K562 (cell line): ENCODE results near the gene ZNF407. TPM values are rescaled to one million over a fixed set of nuclear protein-coding genes. Genes with fewer than 3 reads are reported as not detected.
A peak's percentile ranks its signal among the peaks of the same experiment; 100 is the strongest.

ENCODE experiments used
- ATAC-seq: fragments of 200-7000 bp; cut with Tn5 transposase; 3 replicates; pipeline ENCODE4 v1.9.1; 2020; ENCODE audit warnings: moderate library complexity
- BruUV-seq: library from RNA; stranded (reverse); fragments of 400-500 nt; replicated peaks from 2 replicates; lab custom pipeline; 2021; lab: Mats Ljungman, UMichigan
- CTCF ChIA-PET: fragments of 300-600 bp; formaldehyde crosslinking; extraction: SDS; loops from one replicate; lab custom pipeline; 2021; ENCODE audit warnings: low intra/inter-chr PET ratio; lab: Yijun Ruan, JAX
- POLR2A ChIA-PET: fragments of 300-600, 350-650 bp; sonication (Branson Sonifier 250); formaldehyde crosslinking; extraction: SDS; loops from one replicate; lab custom pipeline; 2021; ENCODE audit warnings: antibody characterized with exemption, inconsistent platforms; lab: Yijun Ruan, JAX
- DNase-seq, 4 experiments: peaks; one replicate each; pipeline versions ENCODE4 v3.0.0 to v3.0.0-alpha.2; 2011 to 2018; ENCODE audit warnings: low spot score in 3 of 4, mixed read lengths in 3 of 4; ENCODE audit errors: extremely low read depth in 1 of 4
- FAIRE-seq: peaks from 2 replicates; lab custom pipeline; 2011; peaks lifted over from hg19 to GRCh38; lab: Jason Lieb, UNC
- H2AFZ ChIP-seq: 2 replicates; pipeline ENCODE4 v1.6.0; 2011; ENCODE audit warnings: low read depth, low read length, control low read depth, inconsistent platforms
- H3K27ac ChIP-seq: fragments of 200-600 bp; 3 replicates; pipeline ENCODE4 v1.8.0; 2011; ENCODE audit warnings: low read depth, mild to moderate bottlenecking, control low read depth, inconsistent platforms, low read length, moderate library complexity, mixed read lengths; ENCODE audit errors: extremely low read depth
- H3K27me3 ChIP-seq, 2 experiments: fragments of 300-600 bp in 1 of 2; 2 replicates in 1 of 2; 3 replicates in 1 of 2; pipeline versions ENCODE4 v1.6.0 to v1.8.0; 2011; ENCODE audit warnings: inconsistent platforms in 2 of 2, low read length in 2 of 2, mild to moderate bottlenecking in 1 of 2, mixed read lengths in 1 of 2, moderate library complexity in 1 of 2; ENCODE audit not compliant: control insufficient read depth in 2 of 2, insufficient read depth in 2 of 2
- H3K36me3 ChIP-seq: fragments of 300-600 bp; 3 replicates; pipeline ENCODE4 v1.8.0; 2011; ENCODE audit warnings: mild to moderate bottlenecking, low read length, inconsistent platforms; ENCODE audit not compliant: control insufficient read depth, insufficient read depth
- H3K4me1 ChIP-seq, 2 experiments: fragments of 200-600 bp in 1 of 2; replicated peaks in 1 of 2; 2 replicates in 1 of 2; 3 replicates in 1 of 2; pipeline versions ENCODE4 v1.5.1 to v1.8.0; 2011; ENCODE audit warnings: inconsistent platforms in 2 of 2, low read length in 2 of 2, mild to moderate bottlenecking in 1 of 2, mixed read lengths in 1 of 2, moderate library complexity in 1 of 2; ENCODE audit not compliant: control insufficient read depth in 2 of 2, insufficient read depth in 2 of 2
- H3K4me2 ChIP-seq: 2 replicates; pipeline ENCODE4 v1.6.1; 2011; ENCODE audit warnings: low read length, control low read depth, inconsistent platforms, mixed read lengths; ENCODE audit not compliant: insufficient read depth
- H3K4me3 ChIP-seq: fragments of 200-600 bp; sonication (generic), shearing (Covaris generic); 2 replicates; pipeline ENCODE4 v1.5.1; 2016; ENCODE audit warnings: control low read depth, inconsistent platforms
- H3K79me2 ChIP-seq: fragments of 200-600 bp; 3 replicates; pipeline ENCODE4 v1.8.0; 2011; ENCODE audit warnings: low read length, inconsistent platforms; ENCODE audit not compliant: control insufficient read depth, insufficient read depth
- H3K9ac ChIP-seq, 2 experiments: 2 replicates each; pipeline versions ENCODE4 v1.6.0 to v1.6.1; 2011; ENCODE audit warnings: low read depth in 2 of 2, low read length in 2 of 2, control low read depth in 1 of 2, inconsistent platforms in 1 of 2, mild to moderate bottlenecking in 1 of 2, mixed read lengths in 1 of 2; ENCODE audit not compliant: insufficient read depth in 1 of 2
- H3K9me1 ChIP-seq: one replicate; pipeline ENCODE4 v1.6.0; 2011; ENCODE audit warnings: inconsistent platforms, mild to moderate bottlenecking, low read length, moderate library complexity; ENCODE audit not compliant: control insufficient read depth, insufficient read depth
- H3K9me3 ChIP-seq: replicated peaks from 2 replicates; pipeline ENCODE4 v1.5.1; 2011; ENCODE audit warnings: low read depth, low read length, inconsistent platforms; ENCODE audit not compliant: control insufficient read depth, insufficient read depth
- H4K20me1 ChIP-seq: replicated peaks from 2 replicates; pipeline ENCODE4 v1.6.1; 2011; ENCODE audit warnings: low read length, inconsistent platforms, mixed read lengths; ENCODE audit not compliant: control insufficient read depth, insufficient read depth
- CBX1 ChIP-seq: sonication (generic); IDR thresholded peaks from 2 replicates; pipeline ENCODE4 v1.6.1; 2016; ENCODE audit warnings: antibody characterized with exemption, low read depth, mild to moderate bottlenecking
- EP400 ChIP-seq: fragments of 450-650 bp; IDR thresholded peaks from 2 replicates; pipeline ENCODE4 v1.6.1; 2017; ENCODE audit warnings: antibody characterized with exemption, mild to moderate bottlenecking, moderate library complexity
- MEIS2 ChIP-seq: fragments of 450-650 bp; IDR thresholded peaks from 2 replicates; pipeline ENCODE4 v1.6.1; 2014; ENCODE audit warnings: mild to moderate bottlenecking; ENCODE audit not compliant: partially characterized antibody
- SRSF3 ChIP-seq: fragments of 200-400 bp; formaldehyde crosslinking; IDR thresholded peaks from 2 replicates; pipeline ENCODE4 v1.6.1; 2016; ENCODE audit warnings: mild to moderate bottlenecking, low read length, moderate library complexity; ENCODE audit not compliant: insufficient read depth
- ZNF512 ChIP-seq: IDR thresholded peaks from 2 replicates; pipeline ENCODE4 v1.6.1; 2016; ENCODE audit warnings: missing genetic modification characterization, missing compliant biosample characterization
- WGBS: fragments of 100-300 bp; shearing (Covaris generic); methylation state at CpG from one replicate; pipeline ENCODE4 v1.1.6; 2016; ENCODE audit warnings: low coverage, mixed read lengths; ENCODE audit not compliant: insufficient coverage; ENCODE audit errors: missing lambda C conversion rate; 5-methylcytosine and 5-hydroxymethylcytosine counted together
- in situ Hi-C: fragments of 300-500 bp; cut with MboI; formaldehyde crosslinking; loops from 4 replicates; pipeline ENCODE4 v1.15.0; 2018; ENCODE audit warnings: inconsistent platforms, mixed read lengths
- intact Hi-C: fragments of 100-400 bp; cut with micrococcal nuclease; formaldehyde crosslinking; loops from 2 replicates; pipeline ENCODE4 v1.14.2; 2022
- polyA plus RNA-seq, 8 experiments: library from polyadenylated mRNA; depleted of rRNA in 4 of 8; stranded (reverse) in 5 of 8; unstranded in 3 of 8; fragments of >200 nt; fragmentation: Nextera tagmentation in 2 of 8; fragmentation: Illumina TruSeq in 1 of 8; extraction: Ambion mirVana in 2 of 8; extraction: Trizol in 1 of 8; gene quantifications; 2 replicates each; pipeline versions ENCODE4 v1.2.1 to v1.2.3, GENCODE V29; 2011 to 2014; ENCODE audit warnings: inconsistent platforms in 1 of 8, missing spikeins in 1 of 8
- total RNA-seq, 7 experiments: library from RNA; depleted of rRNA in 6 of 7; stranded (reverse); fragments of >200 nt in 6 of 7; fragmentation: Illumina TruSeq in 2 of 7; extraction: Trizol in 2 of 7; gene quantifications; 2 replicates each; pipeline versions ENCODE4 v1.2.1 to v1.2.3, GENCODE V29; 2011 to 2021; ENCODE audit warnings: low replicate concordance in 1 of 7
- TF ChIP-seq, protein P1 (sequence below): fragments of 450-650 bp; IDR thresholded peaks from 2 replicates; pipeline ENCODE4 v1.6.1; 2016; ENCODE audit warnings: low read depth

Gene ZNF407
- total and polyA plus RNA-seq, 9 of the 15 experiments (the other 6 are each of a cell fraction or from before 2014, with no cell fraction given), result 0.21 to 5.4 (median 2.3) TPM

DNA sequence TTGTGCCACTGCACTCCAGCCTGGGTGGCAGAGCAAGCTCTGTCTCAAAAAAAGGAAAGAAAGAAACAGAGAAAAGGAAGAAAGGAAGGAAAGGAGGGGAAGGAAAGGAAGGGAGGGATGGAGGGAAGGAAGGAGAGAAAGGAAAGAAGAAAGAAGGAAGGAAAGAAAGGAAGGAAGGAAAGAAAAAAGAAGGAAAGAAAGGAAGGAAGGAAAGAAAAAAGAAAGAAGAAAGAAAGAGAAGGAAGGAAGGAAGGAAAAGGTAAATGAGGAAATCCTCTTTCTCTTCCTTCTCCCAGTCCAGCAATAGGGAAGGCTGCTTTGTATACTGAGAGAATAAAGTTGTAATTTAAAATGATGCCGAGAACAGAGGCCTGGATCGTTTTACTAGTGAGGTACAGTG is 22.8 kb upstream of the ZNF407 start:
- 0% methylated on average over 2 of the region's 2 CpGs for WGBS
- ATAC-seq (no peak), FAIRE-seq (no peak), DNase-seq (no peak)
- ChIA-PET CTCF (no interaction called here), POLR2A (no interaction called here)
- no peak overlapping the region for H3K4me2 ChIP-seq
- no peaks in the 10 kb centered on the region for H4K20me1 ChIP-seq
- no peaks in the 10 kb centered on the region for H3K36me3 ChIP-seq
- no peak overlapping the region for H3K4me3 ChIP-seq
- no peak overlapping the region for H3K9ac ChIP-seq
- in situ Hi-C loops (no loop called here), intact Hi-C loops (no loop called here)
- H3K27ac ChIP-seq, result no peak overlapping the region
- H3K4me1 ChIP-seq, result no peaks in the 10 kb centered on the region; a peak in 1 of 5 replicates
- H3K27me3 ChIP-seq, result peaks cover 6 to 21% of the 10 kb centered on the region in 2 experiments
- H2AFZ ChIP-seq, result no peak overlapping the region
- TF ChIP-seq EP400 (no peak), ZNF512 (peak; percentile 95)
- no peaks in the 10 kb centered on the region for H3K9me1 ChIP-seq
- no peaks in the 10 kb centered on the region for H3K9me3 ChIP-seq
- BruUV-seq, result no TSS peak
- H3K79me2 ChIP-seq, result no peaks in the 10 kb centered on the region

- H4K20me1 ChIP-seq, result no peaks in the 10 kb centered on the region
- H3K9me1 ChIP-seq, result no peaks in the 10 kb centered on the region
- no peak overlapping the region for H3K4me3 ChIP-seq
- no peak overlapping the region for H3K4me2 ChIP-seq
- ChIA-PET POLR2A (no interaction called here), CTCF (no interaction called here)
- no peaks in the 10 kb centered on the region for H3K79me2 ChIP-seq
- no peak overlapping the region for H2AFZ ChIP-seq
- no peak overlapping the region for H3K9ac ChIP-seq
- no peak overlapping the region for H3K27ac ChIP-seq
- no peaks in the 10 kb centered on the region for H3K4me1 ChIP-seq
- DNase-seq (no peak), ATAC-seq (no peak), FAIRE-seq (no peak)
- intact Hi-C loops, result no loop called here
- H3K36me3 ChIP-seq, result no peaks in the 10 kb centered on the region
- no TSS peak for BruUV-seq
- in situ Hi-C loops, result no loop called here
- no peaks in the 10 kb centered on the region for H3K9me3 ChIP-seq
- H3K27me3 ChIP-seq, result peaks cover 6 to 18% of the 10 kb centered on the region in 2 experiments
- WGBS, result 2% methylated on average over 3 of the region's 5 CpGs
- TF ChIP-seq SRSF3, result no peak
- no peak for TF ChIP-seq MEIS2
- no peak for TF ChIP-seq CBX1
- TF ChIP-seq, protein P1, sequence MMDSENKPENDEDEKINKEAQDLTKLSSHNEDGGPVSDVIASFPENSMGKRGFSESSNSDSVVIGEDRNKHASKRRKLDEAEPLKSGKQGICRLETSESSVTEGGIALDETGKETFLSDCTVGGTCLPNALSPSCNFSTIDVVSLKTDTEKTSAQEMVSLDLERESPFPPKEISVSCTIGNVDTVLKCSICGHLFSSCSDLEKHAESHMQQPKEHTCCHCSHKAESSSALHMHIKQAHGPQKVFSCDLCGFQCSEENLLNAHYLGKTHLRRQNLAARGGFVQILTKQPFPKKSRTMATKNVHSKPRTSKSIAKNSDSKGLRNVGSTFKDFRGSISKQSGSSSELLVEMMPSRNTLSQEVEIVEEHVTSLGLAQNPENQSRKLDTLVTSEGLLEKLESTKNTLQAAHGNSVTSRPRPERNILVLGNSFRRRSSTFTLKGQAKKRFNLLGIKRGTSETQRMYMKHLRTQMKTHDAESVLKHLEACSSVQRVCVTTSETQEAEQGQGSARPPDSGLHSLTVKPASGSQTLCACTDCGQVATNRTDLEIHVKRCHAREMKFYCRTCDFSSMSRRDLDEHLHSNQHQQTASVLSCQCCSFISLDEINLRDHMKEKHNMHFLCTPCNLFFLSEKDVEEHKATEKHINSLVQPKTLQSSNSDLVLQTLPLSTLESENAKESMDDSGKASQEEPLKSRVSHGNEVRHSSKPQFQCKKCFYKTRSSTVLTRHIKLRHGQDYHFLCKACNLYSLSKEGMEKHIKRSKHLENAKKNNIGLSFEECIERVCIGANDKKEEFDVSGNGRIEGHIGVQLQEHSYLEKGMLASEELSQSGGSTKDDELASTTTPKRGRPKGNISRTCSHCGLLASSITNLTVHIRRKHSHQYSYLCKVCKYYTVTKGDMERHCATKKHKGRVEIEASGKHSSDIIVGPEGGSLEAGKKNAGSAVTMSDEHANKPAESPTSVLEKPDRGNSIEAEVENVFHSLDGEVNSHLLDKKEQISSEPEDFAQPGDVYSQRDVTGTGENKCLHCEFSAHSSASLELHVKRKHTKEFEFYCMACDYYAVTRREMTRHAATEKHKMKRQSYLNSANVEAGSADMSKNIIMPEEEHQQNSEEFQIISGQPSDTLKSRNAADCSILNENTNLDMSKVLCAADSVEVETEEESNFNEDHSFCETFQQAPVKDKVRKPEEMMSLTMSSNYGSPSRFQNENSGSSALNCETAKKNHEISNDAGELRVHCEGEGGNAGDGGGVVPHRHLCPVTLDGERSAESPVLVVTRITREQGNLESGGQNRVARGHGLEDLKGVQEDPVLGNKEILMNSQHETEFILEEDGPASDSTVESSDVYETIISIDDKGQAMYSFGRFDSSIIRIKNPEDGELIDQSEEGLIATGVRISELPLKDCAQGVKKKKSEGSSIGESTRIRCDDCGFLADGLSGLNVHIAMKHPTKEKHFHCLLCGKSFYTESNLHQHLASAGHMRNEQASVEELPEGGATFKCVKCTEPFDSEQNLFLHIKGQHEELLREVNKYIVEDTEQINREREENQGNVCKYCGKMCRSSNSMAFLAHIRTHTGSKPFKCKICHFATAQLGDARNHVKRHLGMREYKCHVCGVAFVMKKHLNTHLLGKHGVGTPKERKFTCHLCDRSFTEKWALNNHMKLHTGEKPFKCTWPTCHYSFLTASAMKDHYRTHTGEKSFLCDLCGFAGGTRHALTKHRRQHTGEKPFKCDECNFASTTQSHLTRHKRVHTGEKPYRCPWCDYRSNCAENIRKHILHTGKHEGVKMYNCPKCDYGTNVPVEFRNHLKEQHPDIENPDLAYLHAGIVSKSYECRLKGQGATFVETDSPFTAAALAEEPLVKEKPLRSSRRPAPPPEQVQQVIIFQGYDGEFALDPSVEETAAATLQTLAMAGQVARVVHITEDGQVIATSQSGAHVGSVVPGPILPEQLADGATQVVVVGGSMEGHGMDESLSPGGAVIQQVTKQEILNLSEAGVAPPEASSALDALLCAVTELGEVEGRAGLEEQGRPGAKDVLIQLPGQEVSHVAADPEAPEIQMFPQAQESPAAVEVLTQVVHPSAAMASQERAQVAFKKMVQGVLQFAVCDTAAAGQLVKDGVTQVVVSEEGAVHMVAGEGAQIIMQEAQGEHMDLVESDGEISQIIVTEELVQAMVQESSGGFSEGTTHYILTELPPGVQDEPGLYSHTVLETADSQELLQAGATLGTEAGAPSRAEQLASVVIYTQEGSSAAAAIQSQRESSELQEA, result no peak
These were observed 20.7 kb upstream of the ZNF407 start for GRCh38 chr18:74577019-74577418.
